Measurements from ENCODE around the gene KCNV2. TPM values are rescaled to one million over a fixed set of nuclear protein-coding genes. Genes with fewer than 3 reads are reported as not detected.

Gene KCNV2
- total and polyA plus RNA-seq, 2 donors = not detected

DNA sequence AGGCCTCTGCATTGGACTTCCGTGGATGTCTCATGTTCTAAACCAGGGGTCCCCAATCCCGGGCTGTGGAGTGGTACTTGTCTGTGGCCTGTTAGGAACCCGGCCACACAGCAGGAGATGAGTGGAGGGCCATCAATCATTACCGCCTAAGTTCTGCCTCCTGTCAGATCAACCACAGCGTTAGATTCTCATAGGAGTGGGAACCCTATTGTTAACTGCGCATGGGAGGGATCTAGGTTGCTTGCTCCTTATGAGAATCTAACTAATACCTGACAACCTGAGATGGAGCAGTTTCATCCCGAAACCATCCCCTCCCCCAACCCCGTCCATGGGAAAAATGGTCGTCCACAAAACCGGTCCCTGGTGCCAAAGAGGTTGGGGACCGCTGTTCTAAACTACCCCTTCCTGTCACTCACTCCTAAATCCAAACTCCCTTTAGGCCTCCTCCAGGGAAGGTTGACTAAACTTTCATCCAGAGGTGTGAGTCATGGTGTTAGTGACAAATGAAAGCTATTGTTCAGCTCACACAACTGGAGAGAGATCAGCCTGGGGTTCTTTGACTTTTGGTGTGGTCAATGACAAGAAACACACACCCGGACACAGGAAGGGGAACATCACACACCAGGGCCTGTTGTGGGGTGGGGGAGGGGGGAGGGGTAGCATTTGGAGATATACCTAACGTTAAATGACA, 9.5 kb downstream of the KCNV2 start:
- DNase-seq (ENCODE audit: low read depth in 6 of 9, low spot score in 9 of 9) = no peak
- Histone ChIP-seq H3K4me1 (ENCODE audit: control insufficient read depth in 2 of 2, insufficient read depth in 2 of 2, low read length in 2 of 2) (no peaks in the 10 kb centered on the region), H3K36me3 (ENCODE audit: control insufficient read depth in 2 of 2, insufficient read depth in 2 of 2, low read length in 1 of 2) (no peaks in the 10 kb centered on the region), H3K27ac (ENCODE audit: low read depth in 1 of 2, low read length in 1 of 2) (no peak overlapping the region), H3K4me3 (ENCODE audit: low read length in 2 of 2) (no peak overlapping the region), H3K9me3 (ENCODE audit: control insufficient read depth in 2 of 2, insufficient read depth in 1 of 2, low read length in 1 of 2) (no peaks in the 10 kb centered on the region), H3K27me3 (ENCODE audit: control insufficient read depth in 2 of 2, insufficient read depth in 1 of 2, low read length in 1 of 2) (no peaks in the 10 kb centered on the region)
- WGBS = 96% methylated on average over 13 of the region's 13 CpGs

DNA sequence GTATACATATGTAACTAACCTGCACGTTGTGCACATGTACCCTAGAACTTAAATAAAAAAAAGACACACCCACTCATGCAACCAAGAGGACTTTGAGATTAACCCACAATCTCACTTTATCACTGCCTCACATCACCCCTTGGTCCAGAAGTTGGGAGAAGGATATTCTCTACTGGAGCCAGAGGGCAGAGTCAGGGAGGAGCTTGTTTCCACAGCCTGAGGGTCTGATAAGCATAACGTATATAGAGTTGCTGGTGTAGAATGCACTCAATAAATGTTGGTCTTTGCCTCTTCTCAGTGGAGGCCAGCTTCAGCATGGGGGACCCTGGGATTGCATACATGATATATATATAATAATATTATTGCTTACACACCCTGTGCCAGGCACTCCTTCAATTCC, 10.1 kb downstream of the KCNV2 start:
- no peaks in the 10 kb centered on the region for H3K4me1 ChIP-seq (ENCODE audit: control insufficient read depth in 2 of 2, insufficient read depth in 2 of 2, low read length in 2 of 2)
- no peaks in the 10 kb centered on the region for H3K36me3 ChIP-seq (ENCODE audit: control insufficient read depth in 2 of 2, insufficient read depth in 2 of 2, low read length in 1 of 2)
- no peaks in the 10 kb centered on the region for H3K27me3 ChIP-seq (ENCODE audit: control insufficient read depth in 2 of 2, insufficient read depth in 1 of 2, low read length in 1 of 2)
- no peaks in the 10 kb centered on the region for H3K9me3 ChIP-seq (ENCODE audit: control insufficient read depth in 2 of 2, insufficient read depth in 1 of 2, low read length in 1 of 2)
- no peak overlapping the region for H3K4me3 ChIP-seq (ENCODE audit: low read length in 2 of 2)
- H3K27ac ChIP-seq (ENCODE audit: low read depth in 1 of 2, low read length in 1 of 2) = no peak overlapping the region
- DNase-seq (ENCODE audit: low read depth in 6 of 9, low spot score in 9 of 9) = no peak
- WGBS = 96% methylated on average over 2 of the region's 2 CpGs

- WGBS = 12% methylated on average over 5 of the region's 5 CpGs
- no peaks in the 10 kb centered on the region for H3K9me3 ChIP-seq (ENCODE audit: control insufficient read depth in 2 of 2, insufficient read depth in 1 of 2, low read length in 1 of 2)
- DNase-seq (ENCODE audit: low read depth in 6 of 9, low spot score in 9 of 9) = peak in 1 of 9 donors; percentile 18
Observed at GRCh38 chr9:2727966-2728613, 10.8 kb downstream of the KCNV2 start.

GRCh38 chr9:2729003-2729402, 11.7 kb downstream of the KCNV2 start:
- H3K36me3 ChIP-seq (ENCODE audit: control insufficient read depth in 2 of 2, insufficient read depth in 2 of 2, low read length in 1 of 2) = no peaks in the 10 kb centered on the region
- no peak overlapping the region for H3K27ac ChIP-seq (ENCODE audit: low read depth in 1 of 2, low read length in 1 of 2)
- 96% methylated on average over 5 of the region's 5 CpGs for WGBS
- DNase-seq (ENCODE audit: low read depth in 6 of 9, low spot score in 9 of 9) = no peak
- H3K27me3 ChIP-seq (ENCODE audit: control insufficient read depth in 2 of 2, insufficient read depth in 1 of 2, low read length in 1 of 2) = no peaks in the 10 kb centered on the region
- H3K4me3 ChIP-seq (ENCODE audit: low read length in 2 of 2) = no peak overlapping the region
- H3K4me1 ChIP-seq (ENCODE audit: control insufficient read depth in 2 of 2, insufficient read depth in 2 of 2, low read length in 2 of 2) = no peaks in the 10 kb centered on the region
- H3K9me3 ChIP-seq (ENCODE audit: control insufficient read depth in 2 of 2, insufficient read depth in 1 of 2, low read length in 1 of 2) = no peaks in the 10 kb centered on the region

More at GRCh38 chr9:2727966-2728613, 10.8 kb downstream of the KCNV2 start:
- Histone ChIP-seq H3K4me3 (ENCODE audit: low read length in 2 of 2) (no peak overlapping the region), H3K4me1 (ENCODE audit: control insufficient read depth in 2 of 2, insufficient read depth in 2 of 2, low read length in 2 of 2) (no peaks in the 10 kb centered on the region), H3K36me3 (ENCODE audit: control insufficient read depth in 2 of 2, insufficient read depth in 2 of 2, low read length in 1 of 2) (no peaks in the 10 kb centered on the region), H3K27ac (ENCODE audit: low read depth in 1 of 2, low read length in 1 of 2) (no peak overlapping the region), H3K27me3 (ENCODE audit: control insufficient read depth in 2 of 2, insufficient read depth in 1 of 2, low read length in 1 of 2) (no peaks in the 10 kb centered on the region)

GRCh38 chr9:2729721-2730120, 12.4 kb downstream of the KCNV2 start:
- WGBS = 95% methylated on average over 3 of the region's 3 CpGs
- H3K9me3 ChIP-seq (ENCODE audit: control insufficient read depth in 2 of 2, insufficient read depth in 1 of 2, low read length in 1 of 2) = no peaks in the 10 kb centered on the region
- H3K36me3 ChIP-seq (ENCODE audit: control insufficient read depth in 2 of 2, insufficient read depth in 2 of 2, low read length in 1 of 2) = no peaks in the 10 kb centered on the region
- no peak overlapping the region for H3K4me3 ChIP-seq (ENCODE audit: low read length in 2 of 2)
- DNase-seq (ENCODE audit: low read depth in 6 of 9, low spot score in 9 of 9) = no peak
- H3K27ac ChIP-seq (ENCODE audit: low read depth in 1 of 2, low read length in 1 of 2) = no peak overlapping the region
- H3K4me1 ChIP-seq (ENCODE audit: control insufficient read depth in 2 of 2, insufficient read depth in 2 of 2, low read length in 2 of 2) = no peaks in the 10 kb centered on the region
- no peaks in the 10 kb centered on the region for H3K27me3 ChIP-seq (ENCODE audit: control insufficient read depth in 2 of 2, insufficient read depth in 1 of 2, low read length in 1 of 2)

- H3K4me1 ChIP-seq (ENCODE audit: control insufficient read depth in 2 of 2, insufficient read depth in 2 of 2, low read length in 2 of 2) = no peaks in the 10 kb centered on the region
- 100% methylated on average over 1 of the region's 1 CpG for WGBS
- no peaks in the 10 kb centered on the region for H3K36me3 ChIP-seq (ENCODE audit: control insufficient read depth in 2 of 2, insufficient read depth in 2 of 2, low read length in 1 of 2)
- DNase-seq (ENCODE audit: low read depth in 6 of 9, low spot score in 9 of 9) = no peak
- H3K27ac ChIP-seq (ENCODE audit: low read depth in 1 of 2, low read length in 1 of 2) = no peak overlapping the region
- H3K27me3 ChIP-seq (ENCODE audit: control insufficient read depth in 2 of 2, insufficient read depth in 1 of 2, low read length in 1 of 2) = no peaks in the 10 kb centered on the region
- no peak overlapping the region for H3K4me3 ChIP-seq (ENCODE audit: low read length in 2 of 2)
- no peaks in the 10 kb centered on the region for H3K9me3 ChIP-seq (ENCODE audit: control insufficient read depth in 2 of 2, insufficient read depth in 1 of 2, low read length in 1 of 2)
Observed at GRCh38 chr9:2730971-2731370, 13.7 kb downstream of the KCNV2 start.

GRCh38 chr9:2732492-2732891, 15.2 kb downstream of the KCNV2 start:
- no peak for DNase-seq (ENCODE audit: low read depth in 6 of 9, low spot score in 9 of 9)
- WGBS = 97% methylated on average over 4 of the region's 4 CpGs
- Histone ChIP-seq H3K36me3 (ENCODE audit: control insufficient read depth in 2 of 2, insufficient read depth in 2 of 2, low read length in 1 of 2) (no peaks in the 10 kb centered on the region), H3K4me1 (ENCODE audit: control insufficient read depth in 2 of 2, insufficient read depth in 2 of 2, low read length in 2 of 2) (no peaks in the 10 kb centered on the region), H3K27ac (ENCODE audit: low read depth in 1 of 2, low read length in 1 of 2) (no peak overlapping the region), H3K4me3 (ENCODE audit: low read length in 2 of 2) (no peak overlapping the region), H3K9me3 (ENCODE audit: control insufficient read depth in 2 of 2, insufficient read depth in 1 of 2, low read length in 1 of 2) (no peaks in the 10 kb centered on the region), H3K27me3 (ENCODE audit: control insufficient read depth in 2 of 2, insufficient read depth in 1 of 2, low read length in 1 of 2) (no peaks in the 10 kb centered on the region)

- Histone ChIP-seq H3K27me3 (ENCODE audit: control insufficient read depth in 2 of 2, insufficient read depth in 1 of 2, low read length in 1 of 2) (no peaks in the 10 kb centered on the region), H3K4me3 (ENCODE audit: low read length in 2 of 2) (no peak overlapping the region), H3K9me3 (ENCODE audit: control insufficient read depth in 2 of 2, insufficient read depth in 1 of 2, low read length in 1 of 2) (no peaks in the 10 kb centered on the region), H3K36me3 (ENCODE audit: control insufficient read depth in 2 of 2, insufficient read depth in 2 of 2, low read length in 1 of 2) (no peaks in the 10 kb centered on the region), H3K27ac (ENCODE audit: low read depth in 1 of 2, low read length in 1 of 2) (no peak overlapping the region), H3K4me1 (ENCODE audit: control insufficient read depth in 2 of 2, insufficient read depth in 2 of 2, low read length in 2 of 2) (no peaks in the 10 kb centered on the region)
- no peak for DNase-seq (ENCODE audit: low read depth in 6 of 9, low spot score in 9 of 9)
Observed at GRCh38 chr9:2740616-2741015, 23.3 kb downstream of the KCNV2 start.

- no peaks in the 10 kb centered on the region for H3K36me3 ChIP-seq (ENCODE audit: control insufficient read depth in 2 of 2, insufficient read depth in 2 of 2, low read length in 1 of 2)
- no peak overlapping the region for H3K4me3 ChIP-seq (ENCODE audit: low read length in 2 of 2)
- no peaks in the 10 kb centered on the region for H3K27me3 ChIP-seq (ENCODE audit: control insufficient read depth in 2 of 2, insufficient read depth in 1 of 2, low read length in 1 of 2)
- H3K9me3 ChIP-seq (ENCODE audit: control insufficient read depth in 2 of 2, insufficient read depth in 1 of 2, low read length in 1 of 2) = no peaks in the 10 kb centered on the region
- no peak overlapping the region for H3K27ac ChIP-seq (ENCODE audit: low read depth in 1 of 2, low read length in 1 of 2)
- no peaks in the 10 kb centered on the region for H3K4me1 ChIP-seq (ENCODE audit: control insufficient read depth in 2 of 2, insufficient read depth in 2 of 2, low read length in 2 of 2)
- WGBS = 98% methylated on average over 6 of the region's 6 CpGs
- no peak for DNase-seq (ENCODE audit: low read depth in 6 of 9, low spot score in 9 of 9)
Observed at GRCh38 chr9:2741441-2742158, 24.3 kb downstream of the KCNV2 start.
